Measurements from ENCODE around the gene TNIP2.

The TNIP2 gene

DNA sequence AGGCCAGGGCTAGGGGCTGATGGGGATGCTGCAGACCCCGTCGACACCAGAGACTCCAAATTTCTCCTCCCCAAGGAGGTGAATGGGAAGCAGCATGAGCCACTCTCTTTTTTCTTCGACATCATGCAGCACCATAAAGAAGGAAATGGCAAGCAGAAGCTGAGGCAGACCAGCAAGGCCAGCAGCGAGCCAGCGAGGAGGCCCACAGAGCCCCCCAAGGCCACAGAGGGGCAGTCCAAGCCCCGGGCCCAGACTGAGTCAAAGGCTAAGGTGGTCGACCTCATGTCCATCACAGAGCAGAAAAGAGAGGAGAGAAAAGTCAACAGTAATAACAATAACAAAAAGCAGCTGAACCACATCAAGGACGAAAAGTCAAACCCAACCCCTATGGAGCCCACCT is 56.1 kb downstream of the TNIP2 start:
- TF ChIP-seq, protein P1, sequence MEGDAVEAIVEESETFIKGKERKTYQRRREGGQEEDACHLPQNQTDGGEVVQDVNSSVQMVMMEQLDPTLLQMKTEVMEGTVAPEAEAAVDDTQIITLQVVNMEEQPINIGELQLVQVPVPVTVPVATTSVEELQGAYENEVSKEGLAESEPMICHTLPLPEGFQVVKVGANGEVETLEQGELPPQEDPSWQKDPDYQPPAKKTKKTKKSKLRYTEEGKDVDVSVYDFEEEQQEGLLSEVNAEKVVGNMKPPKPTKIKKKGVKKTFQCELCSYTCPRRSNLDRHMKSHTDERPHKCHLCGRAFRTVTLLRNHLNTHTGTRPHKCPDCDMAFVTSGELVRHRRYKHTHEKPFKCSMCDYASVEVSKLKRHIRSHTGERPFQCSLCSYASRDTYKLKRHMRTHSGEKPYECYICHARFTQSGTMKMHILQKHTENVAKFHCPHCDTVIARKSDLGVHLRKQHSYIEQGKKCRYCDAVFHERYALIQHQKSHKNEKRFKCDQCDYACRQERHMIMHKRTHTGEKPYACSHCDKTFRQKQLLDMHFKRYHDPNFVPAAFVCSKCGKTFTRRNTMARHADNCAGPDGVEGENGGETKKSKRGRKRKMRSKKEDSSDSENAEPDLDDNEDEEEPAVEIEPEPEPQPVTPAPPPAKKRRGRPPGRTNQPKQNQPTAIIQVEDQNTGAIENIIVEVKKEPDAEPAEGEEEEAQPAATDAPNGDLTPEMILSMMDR (IDR thresholded peaks at IDR 0.05; ENCODE audit: low read depth, low read length): no peak
- no peak for DNase-seq
- Histone ChIP-seq H3K27ac (no peak overlapping the region), H3K36me3 (peaks cover 98% of the 10 kb centered on the region), H3K27me3 (ENCODE audit: insufficient read depth, low read depth, severe bottlenecking) (no peaks in the 10 kb centered on the region), H3K4me3 (ENCODE audit: low read depth, low read length) (no peak overlapping the region), H3K9me3 (ENCODE audit: severe bottlenecking) (no peaks in the 10 kb centered on the region)

DNA sequence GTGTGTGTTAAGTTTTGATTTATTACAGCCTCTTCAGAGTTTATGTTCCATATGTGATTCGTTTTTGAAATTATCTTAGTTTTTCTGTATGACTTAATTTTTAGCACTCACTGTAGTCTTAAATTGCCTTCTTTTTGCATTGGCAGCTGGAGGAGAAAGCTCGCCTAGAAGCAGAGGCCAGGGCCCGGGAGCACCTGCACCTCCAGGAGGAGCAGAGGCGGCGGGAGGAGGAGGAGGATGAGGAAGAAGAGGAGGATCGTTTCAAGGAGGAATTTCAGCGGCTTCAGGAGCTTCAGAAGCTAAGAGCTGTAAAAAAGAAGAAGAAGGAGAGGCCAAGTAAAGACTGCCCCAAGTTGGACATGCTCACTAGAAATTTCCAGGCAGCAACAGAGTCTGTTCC is 56.6 kb downstream of the TNIP2 start:
- Histone ChIP-seq H3K27me3 (ENCODE audit: insufficient read depth, low read depth, severe bottlenecking) (no peaks in the 10 kb centered on the region), H3K36me3 (peaks cover 98% of the 10 kb centered on the region), H3K4me3 (ENCODE audit: low read depth, low read length) (no peak overlapping the region), H3K27ac (no peak overlapping the region), H3K9me3 (ENCODE audit: severe bottlenecking) (no peaks in the 10 kb centered on the region)
- TF ChIP-seq, protein P1 (IDR thresholded peaks at IDR 0.05; ENCODE audit: low read depth, low read length): no peak
- DNase-seq: no peak

DNA sequence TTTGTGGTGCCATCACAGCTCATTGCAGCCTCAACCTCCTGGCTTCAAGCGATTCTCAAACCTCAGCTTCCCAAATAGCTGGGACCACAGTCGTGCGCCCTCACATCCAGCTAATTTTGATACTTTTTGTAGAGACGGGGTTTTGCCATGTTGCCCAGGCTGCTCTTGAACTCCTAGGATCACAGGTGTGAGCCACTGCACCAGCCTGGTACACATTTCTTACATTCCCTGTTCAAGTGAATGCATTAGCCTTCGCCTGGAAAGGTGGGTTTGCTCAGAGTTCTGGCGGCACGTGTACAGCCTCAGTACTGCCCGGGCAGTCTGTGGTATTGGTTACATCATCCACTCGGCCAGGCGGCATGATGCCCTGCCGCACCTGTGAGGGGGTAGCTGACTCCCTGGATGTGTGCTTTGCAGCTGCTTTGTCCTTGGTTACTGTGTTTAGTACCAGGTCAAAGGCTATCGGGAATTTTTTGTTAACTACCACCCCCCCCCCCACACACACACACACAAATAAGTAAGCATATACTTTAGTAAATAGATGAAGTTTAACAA is 57.1 kb downstream of the TNIP2 start:
- H3K36me3 ChIP-seq: peaks cover 98% of the 10 kb centered on the region
- TF ChIP-seq, protein P1 (IDR thresholded peaks at IDR 0.05; ENCODE audit: low read depth, low read length): no peak
- DNase-seq: no peak
- no peaks in the 10 kb centered on the region for H3K9me3 ChIP-seq (ENCODE audit: severe bottlenecking)
- no peak overlapping the region for H3K4me3 ChIP-seq (ENCODE audit: low read depth, low read length)
- no peak overlapping the region for H3K27ac ChIP-seq
- H3K27me3 ChIP-seq (ENCODE audit: insufficient read depth, low read depth, severe bottlenecking): no peaks in the 10 kb centered on the region

DNA sequence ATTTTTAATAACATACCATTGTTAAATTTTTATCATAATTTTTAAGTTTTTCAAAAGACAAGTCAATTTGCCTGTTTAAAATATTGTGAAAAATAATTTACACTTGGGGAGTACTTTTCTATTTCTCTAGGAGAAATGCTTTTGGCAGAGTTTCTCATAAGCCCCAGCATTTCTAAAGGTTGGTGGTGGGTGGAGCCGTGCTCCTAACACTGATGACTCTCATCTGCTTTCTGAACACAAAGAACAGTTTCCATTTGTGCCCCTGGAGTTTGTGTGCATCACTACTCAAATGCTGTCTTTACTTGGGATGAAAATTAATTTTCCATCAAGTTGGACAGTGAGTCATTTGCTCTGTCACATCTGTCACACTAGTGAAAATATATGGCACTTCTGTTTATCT is 57.6 kb downstream of the TNIP2 start:
- no peaks in the 10 kb centered on the region for H3K9me3 ChIP-seq (ENCODE audit: severe bottlenecking)
- TF ChIP-seq, protein P1 (IDR thresholded peaks at IDR 0.05; ENCODE audit: low read depth, low read length): no peak
- no peaks in the 10 kb centered on the region for H3K27me3 ChIP-seq (ENCODE audit: insufficient read depth, low read depth, severe bottlenecking)
- no peak for DNase-seq
- no peak overlapping the region for H3K27ac ChIP-seq
- H3K4me3 ChIP-seq (ENCODE audit: low read depth, low read length): no peak overlapping the region
- peaks cover 99% of the 10 kb centered on the region for H3K36me3 ChIP-seq

DNA sequence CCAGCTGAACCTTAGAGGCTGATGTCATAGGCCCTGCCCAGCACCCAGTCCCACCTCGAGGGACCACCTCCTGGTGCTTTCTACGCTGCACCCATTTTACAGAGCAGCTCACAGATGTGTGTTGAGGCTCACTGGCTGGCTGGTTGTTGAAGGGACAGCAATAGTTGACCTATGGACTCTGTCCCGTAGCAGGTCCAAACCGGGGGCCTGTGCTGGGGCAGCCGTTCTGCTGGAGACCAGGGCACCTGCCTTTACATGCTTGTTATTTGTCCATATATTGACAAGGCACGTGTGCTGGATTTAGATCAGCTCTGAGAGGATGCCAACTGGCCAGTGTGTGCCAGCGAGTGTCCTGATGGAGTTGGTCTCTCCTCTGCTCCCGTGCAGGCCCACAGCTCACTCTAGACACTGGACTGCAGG is 58.1 kb downstream of the TNIP2 start:
- Histone ChIP-seq H3K27ac (no peak overlapping the region), H3K4me3 (ENCODE audit: low read depth, low read length) (no peak overlapping the region), H3K27me3 (ENCODE audit: insufficient read depth, low read depth, severe bottlenecking) (no peaks in the 10 kb centered on the region), H3K36me3 (peaks cover 99% of the 10 kb centered on the region), H3K9me3 (ENCODE audit: severe bottlenecking) (no peaks in the 10 kb centered on the region)
- TF ChIP-seq, protein P1 (IDR thresholded peaks at IDR 0.05; ENCODE audit: low read depth, low read length): no peak
- DNase-seq: no peak

DNA sequence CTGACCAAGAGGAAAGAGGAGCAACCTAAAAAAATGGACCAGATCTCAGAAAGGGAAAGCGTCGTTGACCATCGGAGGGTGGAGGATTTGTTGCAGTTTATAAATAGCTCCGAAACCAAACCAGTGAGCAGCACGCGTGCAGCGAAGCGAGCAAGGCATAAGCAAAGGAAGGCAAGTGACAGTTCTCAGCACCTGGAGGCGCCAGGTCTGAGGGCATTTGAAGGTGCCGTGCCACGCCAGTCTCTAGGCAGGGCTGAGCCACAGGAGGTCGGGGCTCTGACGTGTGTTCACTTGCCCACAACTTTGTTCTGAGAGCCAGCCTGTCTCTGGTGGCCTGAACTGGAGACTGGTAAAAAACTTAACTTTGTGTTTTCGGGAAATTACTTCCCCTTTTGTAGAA is 59.7 kb downstream of the TNIP2 start:
- no peak overlapping the region for H3K27ac ChIP-seq
- peaks cover 98% of the 10 kb centered on the region for H3K36me3 ChIP-seq
- DNase-seq: no peak
- no peak overlapping the region for H3K4me3 ChIP-seq (ENCODE audit: low read depth, low read length)
- no peaks in the 10 kb centered on the region for H3K27me3 ChIP-seq (ENCODE audit: insufficient read depth, low read depth, severe bottlenecking)
- no peaks in the 10 kb centered on the region for H3K9me3 ChIP-seq (ENCODE audit: severe bottlenecking)
- TF ChIP-seq, protein P1 (IDR thresholded peaks at IDR 0.05; ENCODE audit: low read depth, low read length): no peak
